ENCODE measurements around the gene REXO4. TPM values are rescaled to one million over a fixed set of nuclear protein-coding genes. Genes with fewer than 3 reads are reported as not detected.

The REXO4 gene
- total and polyA plus RNA-seq, 2 donors (not counting 3 experiments of a cell fraction or from before 2014, with no cell fraction given): 19.5 to 29.5 TPM

DNA sequence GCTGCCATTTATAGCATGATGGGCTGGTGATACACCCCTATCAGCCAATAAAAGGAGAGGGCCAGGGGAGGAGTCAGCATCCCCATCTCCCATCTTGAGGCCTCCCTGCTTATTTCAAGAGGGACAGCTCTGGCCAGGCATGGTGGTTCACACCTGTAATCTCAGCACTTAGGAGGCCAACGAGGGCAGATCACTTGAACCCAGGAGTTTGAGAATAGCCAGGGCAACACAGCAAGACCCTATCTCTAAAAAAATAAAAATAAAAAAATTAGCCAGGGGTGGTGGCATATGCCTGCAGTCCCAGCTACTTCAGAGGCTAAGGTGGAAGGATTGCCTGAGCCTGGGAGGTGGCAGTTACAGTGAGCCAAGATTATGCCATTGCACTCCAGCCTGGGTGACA is 9.8 kb downstream of the REXO4 start:
- dilution Hi-C loops (cut with MboI; ENCODE audit: extremely low pct_ligation_motif_present, low sequenced_read_pairs): no loop called here
- TF ChIP-seq JUN (IDR thresholded peaks at IDR 0.05; ENCODE audit: borderline replicate concordance, insufficient read depth, insufficient read length, low read depth) (no peak), FOS (IDR thresholded peaks at IDR 0.05; ENCODE audit: borderline replicate concordance, insufficient read depth, low read length) (no peak)
- TF ChIP-seq, protein P1, sequence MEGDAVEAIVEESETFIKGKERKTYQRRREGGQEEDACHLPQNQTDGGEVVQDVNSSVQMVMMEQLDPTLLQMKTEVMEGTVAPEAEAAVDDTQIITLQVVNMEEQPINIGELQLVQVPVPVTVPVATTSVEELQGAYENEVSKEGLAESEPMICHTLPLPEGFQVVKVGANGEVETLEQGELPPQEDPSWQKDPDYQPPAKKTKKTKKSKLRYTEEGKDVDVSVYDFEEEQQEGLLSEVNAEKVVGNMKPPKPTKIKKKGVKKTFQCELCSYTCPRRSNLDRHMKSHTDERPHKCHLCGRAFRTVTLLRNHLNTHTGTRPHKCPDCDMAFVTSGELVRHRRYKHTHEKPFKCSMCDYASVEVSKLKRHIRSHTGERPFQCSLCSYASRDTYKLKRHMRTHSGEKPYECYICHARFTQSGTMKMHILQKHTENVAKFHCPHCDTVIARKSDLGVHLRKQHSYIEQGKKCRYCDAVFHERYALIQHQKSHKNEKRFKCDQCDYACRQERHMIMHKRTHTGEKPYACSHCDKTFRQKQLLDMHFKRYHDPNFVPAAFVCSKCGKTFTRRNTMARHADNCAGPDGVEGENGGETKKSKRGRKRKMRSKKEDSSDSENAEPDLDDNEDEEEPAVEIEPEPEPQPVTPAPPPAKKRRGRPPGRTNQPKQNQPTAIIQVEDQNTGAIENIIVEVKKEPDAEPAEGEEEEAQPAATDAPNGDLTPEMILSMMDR (IDR thresholded peaks at IDR 0.05; ENCODE audit: extremely low read depth in 1 of 2, insufficient read depth in 1 of 2, low read depth in 1 of 2, low read length in 2 of 2): no peak
- Histone ChIP-seq H3K4me3 (replicated peaks in 1 of 3; ENCODE audit: insufficient read depth in 1 of 3, low read depth in 1 of 3, low read length in 3 of 3) (no peak overlapping the region), H3K4me2 (ENCODE audit: insufficient read depth, low read length) (no peak overlapping the region), H3K9me3 (replicated peaks; ENCODE audit: control insufficient read depth, insufficient read depth, low read length) (no peaks in the 10 kb centered on the region), H3K9me1 (replicated peaks; ENCODE audit: control insufficient read depth, extremely low read depth, insufficient read depth, low read length) (no peaks in the 10 kb centered on the region), H3K27me3 (ENCODE audit: control insufficient read depth in 2 of 2, insufficient read depth in 2 of 2, low read length in 2 of 2) (no peaks in the 10 kb centered on the region), H3K27ac (ENCODE audit: insufficient read depth, low read depth, low read length) (no peak overlapping the region), H2AFZ (ENCODE audit: low read depth, low read length) (no peak overlapping the region), H3K9ac (replicated peaks; ENCODE audit: extremely low read depth, insufficient read depth, low read length) (no peak overlapping the region), H3K36me3 (ENCODE audit: control insufficient read depth in 2 of 2, extremely low read depth in 1 of 2, insufficient read depth in 2 of 2, low read length in 2 of 2) (peaks cover 2 to 50% of the 10 kb centered on the region in 2 experiments), H4K20me1 (replicated peaks; ENCODE audit: control insufficient read depth, extremely low read depth, insufficient read depth, low read length) (no peaks in the 10 kb centered on the region), H3K4me1 (ENCODE audit: control insufficient read depth, extremely low read depth, insufficient read depth, low read length) (peaks cover 6% of the 10 kb centered on the region), H3K79me2 (ENCODE audit: control insufficient read depth, insufficient read depth, low read length) (peaks cover 2% of the 10 kb centered on the region)
- DNase-seq (ENCODE audit: low read depth, low spot score) (no peak), FAIRE-seq (no peak)
- no TSS peak for BruUV-seq (replicated peaks)
- ChIA-PET CTCF (no interaction called here), POLR2A (no interaction called here)
- intact Hi-C loops (cut with micrococcal nuclease): no loop called here

DNA sequence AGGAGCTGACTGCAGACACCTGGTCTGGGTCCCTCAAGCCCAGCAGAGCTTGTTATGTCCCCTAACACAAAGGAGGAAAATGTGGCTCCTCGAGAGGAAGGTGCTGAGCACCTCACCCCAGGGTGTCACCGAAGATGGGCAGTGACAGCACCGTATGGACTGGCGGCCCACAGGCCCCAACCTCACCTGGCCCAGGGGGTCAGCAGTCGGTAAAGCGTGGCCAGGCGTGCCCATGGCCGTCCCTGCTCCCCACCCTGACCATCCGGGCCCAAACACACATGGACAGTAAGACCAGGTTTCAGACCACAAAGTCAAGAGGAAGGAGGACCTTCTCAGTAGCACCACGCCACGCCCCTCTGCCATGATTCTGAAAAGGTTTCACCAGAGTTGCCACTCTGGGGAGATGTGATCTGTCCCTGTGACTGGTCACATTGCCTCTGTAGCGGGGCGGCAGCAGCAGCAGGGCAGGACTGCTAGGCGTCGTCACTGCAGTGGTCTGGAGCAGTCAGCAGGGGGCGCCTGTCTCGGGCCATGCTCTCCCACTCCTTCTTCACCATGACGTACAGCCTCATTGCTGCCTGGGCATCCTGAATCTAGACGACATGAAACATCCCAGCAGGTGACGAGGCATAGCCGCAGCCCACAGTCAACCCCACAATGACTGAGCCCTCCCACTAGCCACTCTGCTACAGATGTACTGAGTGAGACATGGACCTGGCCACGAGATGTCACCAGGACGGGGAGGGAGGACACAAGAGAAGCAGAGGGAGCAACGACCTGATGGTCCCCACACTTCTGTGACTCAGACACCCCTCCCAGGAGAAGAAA is 11.1 kb downstream of the REXO4 start:
- Histone ChIP-seq H3K9me3 (replicated peaks; ENCODE audit: control insufficient read depth, insufficient read depth, low read length) (no peaks in the 10 kb centered on the region), H2AFZ (ENCODE audit: low read depth, low read length) (no peak overlapping the region), H3K27ac (ENCODE audit: insufficient read depth, low read depth, low read length) (no peak overlapping the region), H3K4me2 (ENCODE audit: insufficient read depth, low read length) (no peak overlapping the region), H4K20me1 (replicated peaks; ENCODE audit: control insufficient read depth, extremely low read depth, insufficient read depth, low read length) (no peaks in the 10 kb centered on the region), H3K9me1 (replicated peaks; ENCODE audit: control insufficient read depth, extremely low read depth, insufficient read depth, low read length) (no peaks in the 10 kb centered on the region), H3K9ac (replicated peaks; ENCODE audit: extremely low read depth, insufficient read depth, low read length) (no peak overlapping the region), H3K4me3 (replicated peaks in 1 of 3; ENCODE audit: insufficient read depth in 1 of 3, low read depth in 1 of 3, low read length in 3 of 3) (no peak overlapping the region), H3K4me1 (ENCODE audit: control insufficient read depth, extremely low read depth, insufficient read depth, low read length) (peaks cover 6% of the 10 kb centered on the region), H3K27me3 (ENCODE audit: control insufficient read depth in 2 of 2, insufficient read depth in 2 of 2, low read length in 2 of 2) (no peaks in the 10 kb centered on the region), H3K79me2 (ENCODE audit: control insufficient read depth, insufficient read depth, low read length) (no peaks in the 10 kb centered on the region), H3K36me3 (ENCODE audit: control insufficient read depth in 2 of 2, extremely low read depth in 1 of 2, insufficient read depth in 2 of 2, low read length in 2 of 2) (peaks cover 2 to 42% of the 10 kb centered on the region in 2 experiments)
- POLR2A ChIA-PET: no interaction called here
- FAIRE-seq (peak; percentile 67), DNase-seq (ENCODE audit: low read depth, low spot score) (peak; percentile 66)
- CTCF ChIA-PET: no interaction called here
- TF ChIP-seq GATA2 (IDR thresholded peaks at IDR 0.05; ENCODE audit: insufficient read depth, insufficient read length, low read depth, low read length) (no peak), EZH2 (IDR thresholded peaks at IDR 0.05; ENCODE audit: borderline replicate concordance, low read depth, low read length, severe bottlenecking) (no peak), MYC (IDR thresholded peaks at IDR 0.05; ENCODE audit: low read depth, low read length) (peak; percentile 25), JUN (IDR thresholded peaks at IDR 0.05; ENCODE audit: borderline replicate concordance, insufficient read depth, insufficient read length, low read depth) (no peak), POLR2AphosphoS5 (IDR thresholded peaks at IDR 0.05; ENCODE audit: insufficient read depth, low read depth, low read length) (no peak), FOS (IDR thresholded peaks at IDR 0.05; ENCODE audit: borderline replicate concordance, insufficient read depth, low read length) (no peak), POLR2A (IDR thresholded peaks at IDR 0.05; ENCODE audit: low read depth, low read length) (no peak)
- TF ChIP-seq, protein P2, sequence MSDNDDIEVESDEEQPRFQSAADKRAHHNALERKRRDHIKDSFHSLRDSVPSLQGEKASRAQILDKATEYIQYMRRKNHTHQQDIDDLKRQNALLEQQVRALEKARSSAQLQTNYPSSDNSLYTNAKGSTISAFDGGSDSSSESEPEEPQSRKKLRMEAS (IDR thresholded peaks at IDR 0.05; ENCODE audit: insufficient read depth, insufficient read length): no peak
- TF ChIP-seq, protein P1 (IDR thresholded peaks at IDR 0.05; ENCODE audit: extremely low read depth in 1 of 2, insufficient read depth in 1 of 2, low read depth in 1 of 2, low read length in 2 of 2): peak; percentile 97 to 98
- BruUV-seq (replicated peaks): no TSS peak
- dilution Hi-C loops (cut with MboI; ENCODE audit: extremely low pct_ligation_motif_present, low sequenced_read_pairs): no loop called here
- intact Hi-C loops (cut with micrococcal nuclease): loop anchor here (1.0 to 2.0 kb wide), 4 partner anchors 53 to 80 kb away; partner anchors contain the start of genes CACFD1 and SLC2A6

All from endothelial cell of umbilical vein (primary cell).